Heart left ventricle (tissue), 16 donors: ENCODE results near the gene DRC1. TPM values are rescaled to one million over a fixed set of nuclear protein-coding genes. Genes with fewer than 3 reads are reported as not detected.

Experiments used
- ATAC-seq, 4 donors: fragments of 200-7000 bp; cut with Tn5 transposase; one replicate each; pipeline ENCODE4 v1.9.1; 2020 to 2022; ENCODE audit warnings: moderate library complexity in 4 of 4, mild to moderate bottlenecking in 3 of 4, moderate number of reproducible peaks in 1 of 4
- DNase-seq, 5 donors: peaks; one replicate each; pipeline ENCODE4 v3.0.0-alpha.2; 2020
- H3K27ac ChIP-seq, 12 donors: fragments of 200-600 bp; sonication (generic) in 4 of 12; one replicate each; pipeline versions ENCODE4 v1.5.0 to v1.8.0; 2016 to 2022; ENCODE audit warnings: mild to moderate bottlenecking in 2 of 12
- H3K27me3 ChIP-seq, 9 donors: fragments of 200-600 bp; sonication (generic) in 2 of 9; one replicate each; pipeline versions ENCODE4 v1.5.1 to v1.8.0; 2016 to 2022; ENCODE audit warnings: mild to moderate bottlenecking in 3 of 9
- H3K36me3 ChIP-seq, 9 donors: fragments of 200-600 bp; sonication (generic) in 2 of 9; one replicate each; pipeline versions ENCODE4 v1.5.0 to v1.8.0; 2018 to 2022; ENCODE audit warnings: mild to moderate bottlenecking in 2 of 9
- H3K4me1 ChIP-seq, 12 donors: fragments of 200-600 bp; sonication (generic) in 4 of 12; one replicate each; pipeline versions ENCODE4 v1.5.0 to v1.8.0; 2016 to 2022; ENCODE audit warnings: mild to moderate bottlenecking in 3 of 12
- H3K4me3 ChIP-seq, 12 donors: fragments of 200-600 bp; sonication (generic) in 4 of 12; one replicate each; pipeline versions ENCODE4 v1.5.0 to v1.8.0; 2017 to 2022; ENCODE audit warnings: mild to moderate bottlenecking in 9 of 12, moderate library complexity in 4 of 12
- H3K9me3 ChIP-seq, 12 donors: fragments of 200-600 bp; sonication (generic) in 4 of 12; one replicate each; pipeline versions ENCODE4 v1.5.0 to v1.8.0; 2016 to 2022; ENCODE audit warnings: mild to moderate bottlenecking in 1 of 12
- CTCF ChIP-seq, 12 donors: fragments of 200-600 bp; sonication (generic) in 4 of 12; IDR thresholded peaks; one replicate each; pipeline versions ENCODE4 v1.5.0 to v1.8.0; 2018 to 2022; ENCODE audit warnings: antibody characterized with exemption in 12 of 12, mild to moderate bottlenecking in 5 of 12
- POLR2A ChIP-seq, 2 donors: fragments of 450-650 bp; IDR thresholded peaks; one replicate each; pipeline ENCODE4 v1.6.1; 2017; ENCODE audit warnings: antibody characterized with exemption in 2 of 2, mild to moderate bottlenecking in 2 of 2, moderate library complexity in 2 of 2
- WGBS, 4 donors: extraction: QIAGEN DNeasy Blood & Tissue Kit in 2 of 4; methylation state at CpG; one replicate each; pipeline versions ENCODE4 v1.1.5 to v1.1.7; 2013 to 2018; 5-methylcytosine and 5-hydroxymethylcytosine counted together
- intact Hi-C, 10 donors: fragments of 100-400 bp; cut with DNase I; formaldehyde crosslinking; loops; one replicate each; pipeline versions ENCODE4 v1.11.1 to v1.14.2; 2022
- polyA plus RNA-seq, 2 donors: library from polyadenylated mRNA; stranded (reverse); fragments of 200-250 nt; gene quantifications; one replicate each; pipeline ENCODE4 v1.2.3, GENCODE V29; 2013
- total RNA-seq, 9 donors: library from RNA; depleted of rRNA in 2 of 9; stranded (reverse); fragments of >200 nt in 2 of 9; fragmentation: NEBNext Ultra II Directional in 3 of 9; extraction: Animal tissue kit (Norgen Biotek cat#: 25700) in 3 of 9; gene quantifications; one replicate each; pipeline versions ENCODE4 v1.1.0 to v1.2.4, GENCODE V29; 2016 to 2023
- donor health status: ischemic (EF 13 %, LVEDD 7.1; RV severe dilation, severe dysfunction).
- donor health status: healthy with polysubstance abuse.
- donor health status: DM: no; HTN: yes; CAD: no.
- donor health status: DM: no; HTN: no; CAD: no.
- donor health status: ischemic (EF 25% LVEDD 6.9; RV normal size, moderate dysfunction).
- donor health status: ischemic (EF 25% LVEDD 5.7; RV mildly dilated, moderate dysfunction).
- donor health status: healthy.
- donor health status: DM: yes; HTN: yes; CAD: no.
- donor health status: ischemic (EF 35%, LVEDD 5.7; RV mildly dilated, moderate dysfunction).
- donor health status: nonischemic (EF 11% LVEDD 7.7; RV severe dilation, severe dysfunction).
- donor health status: DM: yes; HTN: yes; CAD: no.
- donor health status: PGD.
- donor health status: ischemic (EF 29% LVEDD 5.4; RV normal size, mild dysfunction).
- donor health status: nonischemic (EF 23%, LVEDD 6.1; RV moderate dilation, normal function).

Gene DRC1
- total and polyA plus RNA-seq, 11 donors, result 0.15 to 0.73 (median 0.44) TPM; not detected in 8

- Histone ChIP-seq H3K4me1 (peaks cover 0 to 6% (median 0%) of the 10 kb centered on the region in 12 donors), H3K27ac (no peak overlapping the region), H3K36me3 (no peaks in the 10 kb centered on the region), H3K9me3 (no peaks in the 10 kb centered on the region), H3K4me3 (no peak overlapping the region), H3K27me3 (no peaks in the 10 kb centered on the region)
- no peak for ATAC-seq
- intact Hi-C loops, result no loop called here
- TF ChIP-seq POLR2A (IDR thresholded peaks at IDR 0.05) (no peak), CTCF (IDR thresholded peaks at IDR 0.05) (no peak)
- WGBS, 4 donors, result 90 to 93% (median 92%) methylated on average over 15 to 19 of the region's 19 CpGs
- DNase-seq, result no peak
Observed at GRCh38 chr2:26461601-26462023, 59.9 kb downstream of the DRC1 start.

GRCh38 chr2:26462100-26462499, 60.4 kb downstream of the DRC1 start:
- WGBS, 4 donors, result 91 to 96% (median 93%) methylated on average over 4 to 6 of the region's 6 CpGs
- ATAC-seq, result no peak
- no peak for DNase-seq
- no peaks in the 10 kb centered on the region for H3K27me3 ChIP-seq
- H3K36me3 ChIP-seq, result no peaks in the 10 kb centered on the region
- no peaks in the 10 kb centered on the region for H3K9me3 ChIP-seq
- H3K4me1 ChIP-seq, result peaks cover 0 to 6% (median 0%) of the 10 kb centered on the region in 12 donors
- intact Hi-C loops, result no loop called here
- TF ChIP-seq POLR2A (IDR thresholded peaks at IDR 0.05), result no peak
- no peak for TF ChIP-seq CTCF (IDR thresholded peaks at IDR 0.05)
- H3K4me3 ChIP-seq, result no peak overlapping the region
- H3K27ac ChIP-seq, result no peak overlapping the region

- intact Hi-C loops, result no loop called here
- ATAC-seq, result peak; percentile 57 to 82 (median 72)
- Histone ChIP-seq H3K36me3 (no peaks in the 10 kb centered on the region), H3K27me3 (no peaks in the 10 kb centered on the region), H3K4me3 (no peak overlapping the region), H3K27ac (no peak overlapping the region), H3K9me3 (no peaks in the 10 kb centered on the region), H3K4me1 (peaks cover 0 to 6% (median 0%) of the 10 kb centered on the region in 12 donors)
- peak in 2 of 5 donors; percentile 42 to 55 for DNase-seq
- TF ChIP-seq CTCF (IDR thresholded peaks at IDR 0.05), result peak in 11 of 12 donors; percentile 27 to 58 (median 44)
- no peak for TF ChIP-seq POLR2A (IDR thresholded peaks at IDR 0.05)
- 84 to 89% (median 87%) methylated on average over 14 of the region's 14 CpGs for WGBS, 4 donors
Observed at GRCh38 chr2:26462511-26463243, 61.0 kb downstream of the DRC1 start.

DNA sequence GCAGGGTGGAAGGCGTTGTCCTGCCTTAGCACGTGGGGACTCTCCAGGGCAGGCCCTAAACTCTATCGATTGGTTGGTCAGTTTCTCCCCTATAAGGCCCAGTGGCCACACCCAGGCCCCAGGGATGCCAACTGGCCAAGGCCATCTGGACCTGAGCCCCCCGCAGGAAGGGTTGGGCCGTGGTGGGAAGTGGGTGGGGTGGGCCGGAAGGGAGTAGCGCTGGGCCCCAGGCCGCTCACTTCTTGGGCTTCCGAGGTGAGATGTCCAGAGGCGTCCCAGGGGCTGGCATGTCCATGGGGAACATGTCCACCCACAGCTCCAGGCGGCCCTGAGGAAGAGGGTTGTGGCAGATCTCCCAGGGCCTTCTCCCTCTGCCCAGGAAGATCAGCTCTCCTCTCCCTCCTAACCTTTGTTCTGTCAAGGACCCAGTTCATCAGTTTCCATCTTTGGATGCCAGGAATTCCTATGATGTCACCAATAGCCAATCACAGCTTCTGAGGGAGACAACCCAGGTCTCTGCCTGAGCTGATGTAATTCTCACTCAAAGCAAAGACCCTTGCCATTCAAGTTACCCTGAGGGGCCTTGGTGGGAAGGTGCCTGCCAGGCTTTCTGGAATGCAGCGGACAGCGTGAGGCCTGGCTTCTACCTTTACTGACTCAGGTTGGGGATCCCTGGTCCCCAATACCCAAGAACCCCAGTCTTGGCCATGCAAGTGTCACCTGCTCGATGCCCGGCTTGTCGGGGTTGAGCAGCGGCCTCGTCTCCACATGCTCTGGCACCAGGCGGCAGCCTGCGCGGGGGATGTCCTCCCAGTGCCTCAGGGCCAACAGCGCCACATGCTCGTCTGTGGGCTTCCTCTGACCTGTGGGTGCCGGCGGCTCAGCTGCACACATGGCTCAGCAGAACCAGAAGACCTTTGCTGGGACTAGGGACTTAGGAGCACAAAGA, 61.8 kb downstream of the DRC1 start:
- H3K4me1 ChIP-seq, result peaks cover 0 to 6% (median 0%) of the 10 kb centered on the region in 12 donors
- H3K9me3 ChIP-seq, result no peaks in the 10 kb centered on the region
- intact Hi-C loops, result no loop called here
- no peak overlapping the region for H3K4me3 ChIP-seq
- H3K36me3 ChIP-seq, result no peaks in the 10 kb centered on the region
- TF ChIP-seq POLR2A (IDR thresholded peaks at IDR 0.05), result no peak
- TF ChIP-seq CTCF (IDR thresholded peaks at IDR 0.05), result no peak
- DNase-seq (peak in 1 of 5 donors; percentile 21), ATAC-seq (peak in 1 of 4 donors; percentile 16)
- WGBS, 4 donors, result 75 to 85% (median 82%) methylated on average over 19 to 25 of the region's 25 CpGs
- H3K27ac ChIP-seq, result no peak overlapping the region
- H3K27me3 ChIP-seq, result no peaks in the 10 kb centered on the region
